MM.1S (cell line): ENCODE results near the gene ADCYAP1R1.

ENCODE experiments used
- CTCF ChIP-seq: fragments of 300-600 bp; sonication (generic); IDR thresholded peaks from 2 replicates; pipeline ENCODE4 v1.5.1; 2016; ENCODE audit warnings: antibody characterized with exemption, low read length, mixed read lengths
- EZH2 ChIP-seq: fragments of 300-600 bp; sonication (generic); optimal IDR thresholded peaks from 2 replicates; pipeline ENCODE3; 2017; ENCODE audit warnings: low read depth, mild to moderate bottlenecking, antibody characterized with exemption, low read length, mixed read lengths
- EZH2phosphoT487 ChIP-seq: fragments of 300-600 bp; sonication (generic); IDR thresholded peaks from 2 replicates; pipeline ENCODE4 v1.6.1; 2018; ENCODE audit warnings: antibody characterized with exemption, low read length

GRCh38 chr7:31055471-31055870, 3.4 kb downstream of the ADCYAP1R1 start:
- TF ChIP-seq EZH2: no peak
- no peak for TF ChIP-seq CTCF
- TF ChIP-seq EZH2phosphoT487: no peak
